GM18517 (cell line): ENCODE measurements around the gene ARNT2.
"Not testable (repeated sequence)": the region's sequence is repeated elsewhere in the genome, so short reads cannot be mapped to it uniquely, and the experiment has no call there.

ENCODE experiments used
- ATAC-seq: cut with Tn5 transposase; IDR thresholded peaks from one replicate; pipeline ENCODE4 v1.9.1; 2021; ENCODE audit warnings: mild to moderate bottlenecking, moderate library complexity; ENCODE audit not compliant: unreplicated experiment

Gene ARNT2

DNA sequence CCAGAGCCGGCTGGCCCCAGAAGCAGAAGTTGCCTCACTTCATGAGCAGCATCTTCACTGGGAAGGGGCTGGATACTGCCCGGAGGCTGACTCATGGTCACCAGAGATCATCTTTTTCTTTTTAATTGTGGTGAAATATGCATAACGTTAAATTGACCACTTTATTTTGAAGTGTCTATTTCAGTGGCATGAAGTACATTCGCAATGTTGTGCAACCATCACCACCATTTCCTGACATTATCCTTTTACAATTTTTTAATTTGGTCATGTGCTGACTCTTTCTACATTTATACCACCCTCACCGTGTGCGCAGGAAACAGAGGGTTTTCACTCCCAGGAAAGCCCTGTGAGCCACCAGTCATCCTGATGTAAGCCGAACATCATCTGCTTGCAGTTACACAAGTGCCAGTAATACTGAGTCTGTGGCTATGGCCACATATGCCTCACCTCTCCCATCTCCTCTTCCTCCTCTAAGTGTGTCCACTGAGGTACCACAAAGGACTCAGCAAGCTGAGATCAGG is 239.3 kb downstream of the ARNT2 start:
- no peak for ATAC-seq

DNA sequence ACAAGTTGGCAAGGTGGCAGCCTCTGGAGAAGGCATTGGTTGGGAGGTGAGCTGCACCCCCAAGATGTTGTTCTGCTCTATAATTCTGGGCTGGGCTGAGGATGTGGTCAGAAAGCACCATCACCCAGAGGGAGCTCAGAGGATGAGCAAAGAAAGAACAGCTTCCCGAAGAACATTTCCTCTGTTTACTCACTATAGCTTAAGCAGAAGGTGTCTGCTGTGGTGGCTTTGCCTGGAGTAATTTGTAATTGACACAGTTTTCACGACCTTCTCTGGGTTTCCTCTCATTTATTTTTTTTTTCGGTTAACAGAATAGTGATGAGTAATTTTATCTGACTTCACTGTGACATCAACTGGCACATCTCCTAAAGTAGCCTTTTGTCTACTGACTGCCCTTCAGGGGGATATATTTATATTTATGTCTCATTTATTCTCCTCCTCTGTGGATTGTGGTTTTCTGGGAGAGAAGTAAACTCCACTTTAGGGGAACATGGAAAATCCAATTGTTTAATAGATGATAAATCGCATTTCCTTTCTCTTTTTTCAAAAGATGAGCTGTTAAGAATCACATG is 241.4 kb downstream of the ARNT2 start:
- ATAC-seq, result no peak

DNA sequence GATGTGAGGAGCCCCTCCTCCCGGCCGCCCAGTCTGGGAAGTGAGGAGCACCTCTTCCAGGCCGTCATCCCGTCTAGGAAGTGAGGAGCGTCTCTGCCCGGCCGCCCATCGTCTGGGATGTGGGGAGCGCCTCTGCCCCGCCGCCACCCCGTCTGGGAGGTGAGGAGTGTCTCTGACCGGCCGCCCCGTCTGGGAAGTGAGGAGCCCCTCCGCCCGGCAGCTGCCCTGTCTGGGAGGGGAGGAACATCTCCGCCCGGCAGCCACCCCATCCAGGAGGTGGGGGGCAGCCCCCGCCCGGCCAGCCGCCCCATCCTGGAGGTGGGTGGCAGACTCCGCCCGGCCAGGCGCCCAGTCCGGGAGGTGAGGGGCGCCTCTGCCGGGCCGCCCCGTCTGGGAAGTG is 243.2 kb downstream of the ARNT2 start:
- ATAC-seq, result not testable (repeated sequence)
